Peyer's patch (tissue), 4 donors: ENCODE data around the gene CHCHD3.

Experiments used
- CTCF ChIP-seq, 6 experiments: fragments of 450-650 bp in 4 of 6; fragments of 200-600 bp in 2 of 6; sonication (generic) in 1 of 6; IDR thresholded peaks; one replicate each; pipeline ENCODE4 v1.5.1; 2017 to 2019; ENCODE audit warnings: antibody characterized with exemption in 6 of 6, mild to moderate bottlenecking in 3 of 6, moderate library complexity in 1 of 6
- POLR2A ChIP-seq, 2 donors: fragments of 450-650 bp; IDR thresholded peaks; one replicate each; pipeline ENCODE4 v1.5.1; 2017; ENCODE audit warnings: antibody characterized with exemption in 2 of 2, mild to moderate bottlenecking in 2 of 2, moderate library complexity in 2 of 2

DNA sequence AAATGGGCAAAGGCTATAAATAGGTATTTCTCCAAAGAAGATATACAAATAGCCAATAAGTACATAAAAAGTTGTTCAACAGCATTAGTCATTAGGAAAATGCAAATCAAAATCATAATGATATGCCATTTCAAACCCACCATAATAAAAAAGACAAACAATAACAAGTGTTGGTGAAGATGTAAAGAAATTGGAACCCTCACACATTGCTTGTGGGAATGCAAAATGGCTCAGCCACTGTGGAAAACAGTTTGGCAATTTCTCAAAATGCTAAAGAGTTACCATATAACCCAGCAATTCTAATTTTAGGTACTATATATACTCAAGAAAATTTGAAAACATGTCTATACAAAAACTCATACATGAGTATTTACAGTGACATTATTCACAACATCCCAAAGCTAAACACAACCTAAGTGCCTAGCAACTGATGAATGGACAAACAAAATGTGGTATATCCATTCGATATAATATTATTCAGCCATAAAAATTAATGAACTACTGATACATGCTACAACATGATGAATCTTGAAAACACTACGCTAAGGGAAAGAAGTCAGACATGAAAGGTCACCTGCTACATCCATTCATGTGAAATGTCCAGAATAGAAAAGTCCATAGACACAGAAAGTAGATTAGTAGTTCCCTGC is 55.6 kb downstream of the CHCHD3 start:
- TF ChIP-seq POLR2A (IDR thresholded peaks at IDR 0.05) (no peak), CTCF (IDR thresholded peaks at IDR 0.05) (no peak)
